Renal cortical epithelial cell (primary cell): ENCODE results near the gene EGR2. TPM values are rescaled to one million over a fixed set of nuclear protein-coding genes. Genes with fewer than 3 reads are reported as not detected.
A peak's percentile ranks its signal among the peaks of the same experiment; 100 is the strongest.

Experiments used
- DNase-seq: peaks from one replicate; pipeline ENCODE4 v3.0.0-alpha.2; 2011; ENCODE audit warnings: low read depth
- total RNA-seq: library from RNA; depleted of rRNA; stranded (reverse); fragments of >200 nt; gene quantifications from 2 replicates; pipeline ENCODE4 v1.2.3, GENCODE V29; 2014

The EGR2 gene
- total RNA-seq, 1 donor from 2014 or later: 0.40 TPM

GRCh38 chr10:62818426-62819011 lies 2.4 kb upstream of the EGR2 start:
- no peak for DNase-seq

GRCh38 chr10:62817766-62818425 lies 1.7 kb upstream of the EGR2 start:
- peak; percentile 38 for DNase-seq

GRCh38 chr10:62817121-62817765 lies 1.1 kb upstream of the EGR2 start:
- no peak for DNase-seq

DNA sequence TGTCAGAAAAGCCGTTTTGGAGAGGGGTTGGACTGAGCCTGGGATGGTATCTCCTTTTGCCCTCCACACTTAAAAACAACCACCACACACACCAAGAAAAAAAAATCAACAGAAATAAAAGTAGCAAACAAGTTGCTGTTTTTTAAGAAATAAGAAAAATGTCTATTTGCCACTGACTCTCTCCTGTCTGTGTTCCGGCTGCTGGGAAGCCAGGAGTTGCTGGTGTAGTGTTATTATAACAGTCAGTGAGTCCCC lies 163 bp downstream of the EGR2 start:
- no peak for DNase-seq

- no peak for DNase-seq
Observed at GRCh38 chr10:62815381-62816075, 638 bp downstream of the EGR2 start.

- DNase-seq: no peak
Observed at GRCh38 chr10:62814756-62815380, 1.3 kb downstream of the EGR2 start.

- DNase-seq: no peak
Observed at GRCh38 chr10:62813981-62814380, 2.2 kb downstream of the EGR2 start.

GRCh38 chr10:62813453-62813852 lies 2.7 kb downstream of the EGR2 start:
- DNase-seq: no peak

DNA sequence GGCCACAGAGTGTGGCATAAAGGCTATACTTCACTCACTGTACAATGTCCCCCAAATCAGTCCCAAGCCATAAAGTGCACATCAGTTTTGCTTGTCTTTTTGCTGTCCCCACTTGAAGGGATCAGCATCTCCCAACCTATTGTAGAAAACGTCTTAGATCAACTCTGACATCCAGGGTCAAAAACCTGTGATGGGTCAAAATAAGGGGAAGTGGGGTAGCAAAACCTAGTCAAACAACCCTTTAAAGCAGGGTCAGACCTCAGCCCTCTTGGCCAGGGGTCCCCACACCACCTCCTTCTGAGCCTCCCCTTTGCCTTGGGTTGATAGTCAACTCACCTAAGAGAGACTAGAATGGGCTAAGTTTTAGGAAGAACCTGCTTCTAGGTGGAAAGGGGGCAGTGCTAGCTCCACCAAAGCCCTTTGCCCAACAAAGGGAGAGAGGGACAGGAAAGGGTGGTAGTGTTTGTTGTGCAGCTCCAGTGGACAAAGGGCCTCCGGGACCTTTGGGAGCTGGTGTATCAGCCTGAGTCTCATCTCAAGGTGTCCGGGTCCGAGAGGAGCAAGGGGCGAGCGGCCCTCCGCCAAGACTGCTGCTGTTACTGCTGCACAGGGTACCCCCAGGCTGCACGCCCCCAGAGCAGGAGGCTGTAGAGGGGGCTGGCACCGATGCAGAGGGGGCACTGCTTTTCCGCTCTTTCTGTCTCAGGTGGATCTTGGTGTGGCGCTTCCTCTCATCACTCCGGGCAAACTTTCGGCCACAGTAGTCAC lies 3.3 kb downstream of the EGR2 start:
- DNase-seq: no peak

GRCh38 chr10:62811159-62811875 lies 4.8 kb downstream of the EGR2 start:
- no peak for DNase-seq

GRCh38 chr10:62810156-62810902 lies 5.8 kb downstream of the EGR2 start:
- DNase-seq: no peak

GRCh38 chr10:62806251-62806650 lies 9.9 kb downstream of the EGR2 start:
- DNase-seq: no peak

- peak; percentile 34 for DNase-seq
Observed at GRCh38 chr10:62805231-62806099, 10.7 kb downstream of the EGR2 start.

- DNase-seq: peak; percentile 65
Observed at GRCh38 chr10:62804356-62805230, 11.6 kb downstream of the EGR2 start, which contains the start of gene ADO. Gene ADO (plus strand): TSS chr10:62804720. CDS start chr10:62805060, 340 bp downstream.

DNA sequence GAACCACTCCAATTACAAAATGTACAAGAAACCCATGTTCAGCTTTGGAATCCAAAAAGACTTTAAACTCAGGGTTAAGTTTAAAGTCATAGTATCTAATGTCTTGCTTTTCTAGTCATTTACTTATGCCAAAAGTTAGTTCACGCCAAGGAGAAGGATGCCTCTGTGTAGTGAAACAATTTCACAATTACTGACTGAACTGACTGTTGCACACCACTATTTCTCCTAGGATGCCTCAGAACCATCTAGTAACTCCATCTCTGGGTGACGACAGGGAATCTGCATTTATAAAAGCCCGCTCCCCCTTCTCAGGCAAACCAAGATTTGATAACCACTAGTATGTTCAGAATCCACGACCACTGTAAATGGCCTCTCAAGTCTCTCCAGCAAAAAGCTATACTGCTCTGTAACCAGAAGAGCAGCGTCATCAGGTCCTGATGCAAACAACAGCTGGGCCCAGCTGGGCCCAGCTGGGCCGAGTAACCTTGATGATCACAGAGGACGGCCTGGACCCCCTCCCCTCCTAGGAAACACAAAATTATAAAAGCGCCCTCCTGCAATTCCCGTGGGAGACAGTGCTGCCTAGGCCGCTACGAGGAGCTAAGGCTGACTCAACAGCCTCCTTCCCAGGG lies 12.3 kb downstream of the EGR2 start:
- no peak for DNase-seq

- no peak for DNase-seq
Observed at GRCh38 chr10:62801871-62802270, 14.3 kb downstream of the EGR2 start.

GRCh38 chr10:62796896-62797295 lies 19.3 kb downstream of the EGR2 start:
- no peak for DNase-seq

GRCh38 chr10:62795762-62796161 lies 20.4 kb downstream of the EGR2 start:
- DNase-seq: no peak
